SK-N-SH (cell line): ENCODE measurements around the gene PGF. TPM values are rescaled to one million over a fixed set of nuclear protein-coding genes. Genes with fewer than 3 reads are reported as not detected.

Source experiments
- CTCF ChIA-PET: fragments of 300-600, 350-600 bp; formaldehyde crosslinking; extraction: SDS; loops from one replicate; lab custom pipeline; 2021; lab: Yijun Ruan, JAX
- POLR2A ChIA-PET: fragments of 350-600 bp; sonication (Branson Sonifier 250); formaldehyde crosslinking; extraction: SDS; loops from one replicate; lab custom pipeline; 2020; ENCODE audit warnings: antibody characterized with exemption, inconsistent platforms; lab: Yijun Ruan, JAX
- DNase-seq: peaks from one replicate; pipeline ENCODE4 v3.0.0; 2012
- H2AFZ ChIP-seq: fragments of 200-600 bp; sonication (generic); 2 replicates; pipeline ENCODE4 v1.8.1; 2016; ENCODE audit warnings: antibody characterized with exemption, mild to moderate bottlenecking, low read depth
- H3F3A ChIP-seq: fragments of 200-600 bp; sonication (generic); replicated peaks from 2 replicates; pipeline ENCODE3; 2016; ENCODE audit warnings: antibody characterized with exemption, mild to moderate bottlenecking; ENCODE audit not compliant: insufficient read depth
- H3K27ac ChIP-seq, 2 experiments: fragments of 200-500 bp in 1 of 2; fragments of 200-600 bp in 1 of 2; sonication (Bioruptor generic) in 1 of 2; sonication (generic), shearing (Covaris generic) in 1 of 2; 2 replicates each; pipeline versions ENCODE4 v1.5.1 to v1.6.1; 2014 to 2016; ENCODE audit warnings: low read depth in 2 of 2, inconsistent platforms in 1 of 2, low read length in 1 of 2, mild to moderate bottlenecking in 1 of 2, mixed read lengths in 1 of 2
- H3K27me3 ChIP-seq: fragments of 200-600 bp; sonication (generic), shearing (Covaris generic); 2 replicates; pipeline ENCODE4 v1.6.1; 2016; ENCODE audit warnings: mixed run types; ENCODE audit not compliant: insufficient read depth
- H3K36me3 ChIP-seq, 2 experiments: fragments of 200-500 bp in 1 of 2; fragments of 200-600 bp in 1 of 2; sonication (Bioruptor generic) in 1 of 2; sonication (generic) in 1 of 2; replicated peaks in 1 of 2; 2 replicates each; pipeline versions ENCODE3 to v1.5.1; 2014 to 2016; ENCODE audit warnings: low read length in 1 of 2, mild to moderate bottlenecking in 1 of 2; ENCODE audit not compliant: insufficient read depth in 2 of 2, control insufficient read depth in 1 of 2
- H3K4me1 ChIP-seq, 2 experiments: fragments of 200-500 bp in 1 of 2; fragments of 200-600 bp in 1 of 2; sonication (Bioruptor generic) in 1 of 2; sonication (generic), shearing (Covaris generic) in 1 of 2; 2 replicates each; pipeline versions ENCODE4 v1.5.1 to v1.6.1; 2014 to 2016; ENCODE audit warnings: low read depth in 1 of 2, low read length in 1 of 2, mixed run types in 1 of 2; ENCODE audit not compliant: insufficient read depth in 2 of 2, control insufficient read depth in 1 of 2
- H3K4me2 ChIP-seq: fragments of 200-600 bp; sonication (generic), shearing (Covaris generic); 2 replicates; pipeline ENCODE4 v1.6.1; 2017; ENCODE audit warnings: mixed run types
- H3K4me3 ChIP-seq, 2 experiments: fragments of 200-500 bp in 1 of 2; fragments of 200-600 bp in 1 of 2; sonication (Bioruptor generic) in 1 of 2; sonication (generic), shearing (Covaris generic) in 1 of 2; 2 replicates each; pipeline versions ENCODE4 v1.5.1 to v1.8.1; 2014 to 2016; ENCODE audit warnings: low read depth in 2 of 2, inconsistent platforms in 1 of 2, low read length in 1 of 2, mild to moderate bottlenecking in 1 of 2, mixed read lengths in 1 of 2, moderate library complexity in 1 of 2
- H3K79me2 ChIP-seq: fragments of 200-600 bp; sonication (generic); 2 replicates; pipeline ENCODE4 v1.8.1; 2017; ENCODE audit warnings: mild to moderate bottlenecking; ENCODE audit not compliant: insufficient read depth
- H3K9ac ChIP-seq: fragments of 200-600 bp; sonication (generic); 2 replicates; pipeline ENCODE4 v1.6.1; 2017; ENCODE audit warnings: mixed run types
- H3K9me2 ChIP-seq: fragments of 200-600 bp; sonication (generic); 2 replicates; pipeline ENCODE4 v1.6.1; 2017; ENCODE audit warnings: mixed run types
- H3K9me3 ChIP-seq: fragments of 200-600 bp; sonication (generic); 2 replicates; pipeline ENCODE4 v1.6.1; 2017; ENCODE audit warnings: mixed run types, mild to moderate bottlenecking, moderate library complexity
- H4K20me1 ChIP-seq: fragments of 200-600 bp; sonication (generic); 2 replicates; pipeline ENCODE4 v1.6.1; 2017; ENCODE audit warnings: mild to moderate bottlenecking, mixed run types; ENCODE audit not compliant: insufficient read depth
- CHD2 ChIP-seq: fragments of 150-350 bp; IDR thresholded peaks from 2 replicates; pipeline ENCODE4 v1.6.1; 2018; ENCODE audit warnings: low read length; ENCODE audit not compliant: partially characterized antibody
- EZH2phosphoT487 ChIP-seq: fragments of 200-600 bp; sonication (generic); IDR thresholded peaks from 2 replicates; pipeline ENCODE4 v1.6.1; 2017; ENCODE audit warnings: low read depth, mixed run types, mild to moderate bottlenecking, antibody characterized with exemption, moderate library complexity, borderline replicate concordance
- FOXM1 ChIP-seq: IDR thresholded peaks from 2 replicates; pipeline ENCODE4 v1.4.0; 2012; ENCODE audit warnings: low read depth, mild to moderate bottlenecking
- GATA2 ChIP-seq: sonication (generic); formaldehyde crosslinking; IDR thresholded peaks from 2 replicates; pipeline ENCODE4 v1.5.0; 2020; ENCODE audit warnings: mild to moderate bottlenecking, missing genetic modification reagents
- JUND ChIP-seq: IDR thresholded peaks from 2 replicates; pipeline ENCODE4 v1.4.0; 2012
- MXI1 ChIP-seq: IDR thresholded peaks from 2 replicates; pipeline ENCODE4 v1.6.1; 2012; ENCODE audit warnings: mild to moderate bottlenecking, low read depth, low read length, improper control_type of control experiment
- NRF1 ChIP-seq: IDR thresholded peaks from 2 replicates; pipeline ENCODE4 v1.6.1; 2012; ENCODE audit warnings: low read depth, mild to moderate bottlenecking, low read length
- POLR2AphosphoS5 ChIP-seq: IDR thresholded peaks from 2 replicates; pipeline ENCODE4 v1.6.1; 2012; ENCODE audit warnings: low read depth, low read length
- RCOR1 ChIP-seq: fragments of 150-350 bp; IDR thresholded peaks from 2 replicates; pipeline ENCODE4 v1.6.1; 2017; ENCODE audit warnings: antibody characterized with exemption, low read length
- RFX5 ChIP-seq: IDR thresholded peaks from 2 replicates; pipeline ENCODE4 v1.6.1; 2012; ENCODE audit warnings: mild to moderate bottlenecking, improper control_type of control experiment, low read length
- RXRA ChIP-seq: IDR thresholded peaks from 2 replicates; pipeline ENCODE4 v1.4.0; 2012; ENCODE audit warnings: low read depth, mild to moderate bottlenecking, borderline replicate concordance
- SIN3A ChIP-seq: IDR thresholded peaks from 2 replicates; pipeline ENCODE4 v1.6.1; 2012; ENCODE audit warnings: low read depth, mild to moderate bottlenecking, low read length, moderate library complexity, borderline replicate concordance
- SMC3 ChIP-seq: IDR thresholded peaks from 2 replicates; pipeline ENCODE4 v1.6.1; 2012; ENCODE audit warnings: low read depth, low read length, improper control_type of control experiment
- TAF1 ChIP-seq: IDR thresholded peaks from 2 replicates; pipeline ENCODE4 v1.6.1; 2012; ENCODE audit warnings: low read depth, mild to moderate bottlenecking, low read length, moderate library complexity, borderline replicate concordance
- TCF12 ChIP-seq: IDR thresholded peaks from 2 replicates; pipeline ENCODE4 v1.4.0; 2012
- WGBS: methylation state at CpG from one replicate; pipeline ENCODE4 v1.1.6; 2017; ENCODE audit warnings: low lambda C conversion rate; 5-methylcytosine and 5-hydroxymethylcytosine counted together
- polyA plus RNA-seq, 3 experiments: library from polyadenylated mRNA; depleted of rRNA; stranded (reverse); fragments of >200 nt; gene quantifications; 2 replicates each; pipeline ENCODE4 v1.2.3, GENCODE V29; 2012
- TF ChIP-seq, protein P1 (sequence below): fragments of 200-600 bp; sonication (generic); IDR thresholded peaks from 2 replicates; pipeline ENCODE4 v1.6.1; 2017; ENCODE audit warnings: antibody characterized with exemption, mild to moderate bottlenecking, moderate library complexity
- TF ChIP-seq, protein P2 (sequence below): IDR thresholded peaks from 2 replicates; pipeline ENCODE4 v1.4.0; 2012; ENCODE audit warnings: low read depth, borderline replicate concordance
- TF ChIP-seq, protein P3 (sequence below): IDR thresholded peaks from 2 replicates; pipeline ENCODE4 v1.4.0; 2012; ENCODE audit warnings: low read depth, borderline replicate concordance
- TF ChIP-seq, protein P4 (sequence below): IDR thresholded peaks from 2 replicates; pipeline ENCODE4 v1.4.0; 2012; ENCODE audit warnings: low read depth

The PGF gene
- polyA plus RNA-seq, 1 of the 3 experiments (the other 2 are of a cell fraction) = 4.4 TPM

DNA sequence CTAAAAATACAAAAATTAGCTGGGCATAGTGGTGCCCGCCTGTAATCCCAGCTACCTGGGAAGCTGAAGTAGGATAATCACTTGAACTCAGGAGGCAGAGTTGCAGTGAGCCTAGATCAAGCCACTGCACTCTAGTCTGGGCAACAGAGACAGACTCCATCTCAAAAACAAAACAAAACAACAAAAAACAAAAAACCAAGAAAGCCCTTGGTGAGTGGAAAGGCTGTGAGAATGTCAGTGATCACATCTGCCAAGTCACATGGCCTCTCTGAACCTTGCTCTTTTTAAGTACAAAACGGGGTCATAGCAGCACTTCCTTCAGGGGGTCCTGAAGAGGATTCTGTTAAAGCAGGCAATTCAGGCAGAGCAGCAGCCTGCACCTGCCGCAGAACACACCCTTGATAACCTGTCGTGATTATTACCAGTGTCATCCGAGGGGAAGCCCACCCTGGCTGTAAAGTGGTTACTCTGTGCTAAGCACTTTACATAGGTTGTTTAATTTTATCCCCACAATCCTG is 41.9 kb downstream of the PGF start:
- Histone ChIP-seq H3K4me3 (no peak overlapping the region), H3K9ac (no peak overlapping the region), H3K4me1 (no peaks in the 10 kb centered on the region; a peak in 1 of 4 replicates), H3K27me3 (no peaks in the 10 kb centered on the region), H3K36me3 (no peaks in the 10 kb centered on the region), H3K79me2 (no peaks in the 10 kb centered on the region), H3F3A (peaks cover 2% of the 10 kb centered on the region), H2AFZ (no peak overlapping the region), H3K4me2 (no peak overlapping the region), H3K9me2 (no peaks in the 10 kb centered on the region), H4K20me1 (no peaks in the 10 kb centered on the region), H3K9me3 (no peaks in the 10 kb centered on the region), H3K27ac (no peak overlapping the region)
- ChIA-PET POLR2A (no interaction called here), CTCF (interaction anchor here (1.2 to 26.0 kb wide), 3 partner anchors 9 to 175 kb away, joined by 3 to 537 read pairs (median 24); no protein-coding TSS in a partner anchor)
- 62% methylated on average over 5 of the region's 5 CpGs for WGBS
- no peak for DNase-seq
- TF ChIP-seq NRF1 = no peak
- TF ChIP-seq MXI1 = no peak
- TF ChIP-seq, protein P1, sequence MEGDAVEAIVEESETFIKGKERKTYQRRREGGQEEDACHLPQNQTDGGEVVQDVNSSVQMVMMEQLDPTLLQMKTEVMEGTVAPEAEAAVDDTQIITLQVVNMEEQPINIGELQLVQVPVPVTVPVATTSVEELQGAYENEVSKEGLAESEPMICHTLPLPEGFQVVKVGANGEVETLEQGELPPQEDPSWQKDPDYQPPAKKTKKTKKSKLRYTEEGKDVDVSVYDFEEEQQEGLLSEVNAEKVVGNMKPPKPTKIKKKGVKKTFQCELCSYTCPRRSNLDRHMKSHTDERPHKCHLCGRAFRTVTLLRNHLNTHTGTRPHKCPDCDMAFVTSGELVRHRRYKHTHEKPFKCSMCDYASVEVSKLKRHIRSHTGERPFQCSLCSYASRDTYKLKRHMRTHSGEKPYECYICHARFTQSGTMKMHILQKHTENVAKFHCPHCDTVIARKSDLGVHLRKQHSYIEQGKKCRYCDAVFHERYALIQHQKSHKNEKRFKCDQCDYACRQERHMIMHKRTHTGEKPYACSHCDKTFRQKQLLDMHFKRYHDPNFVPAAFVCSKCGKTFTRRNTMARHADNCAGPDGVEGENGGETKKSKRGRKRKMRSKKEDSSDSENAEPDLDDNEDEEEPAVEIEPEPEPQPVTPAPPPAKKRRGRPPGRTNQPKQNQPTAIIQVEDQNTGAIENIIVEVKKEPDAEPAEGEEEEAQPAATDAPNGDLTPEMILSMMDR = no peak
- TF ChIP-seq, protein P2, sequence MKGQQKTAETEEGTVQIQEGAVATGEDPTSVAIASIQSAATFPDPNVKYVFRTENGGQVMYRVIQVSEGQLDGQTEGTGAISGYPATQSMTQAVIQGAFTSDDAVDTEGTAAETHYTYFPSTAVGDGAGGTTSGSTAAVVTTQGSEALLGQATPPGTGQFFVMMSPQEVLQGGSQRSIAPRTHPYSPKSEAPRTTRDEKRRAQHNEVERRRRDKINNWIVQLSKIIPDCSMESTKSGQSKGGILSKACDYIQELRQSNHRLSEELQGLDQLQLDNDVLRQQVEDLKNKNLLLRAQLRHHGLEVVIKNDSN = no peak
- TF ChIP-seq, protein P3, sequence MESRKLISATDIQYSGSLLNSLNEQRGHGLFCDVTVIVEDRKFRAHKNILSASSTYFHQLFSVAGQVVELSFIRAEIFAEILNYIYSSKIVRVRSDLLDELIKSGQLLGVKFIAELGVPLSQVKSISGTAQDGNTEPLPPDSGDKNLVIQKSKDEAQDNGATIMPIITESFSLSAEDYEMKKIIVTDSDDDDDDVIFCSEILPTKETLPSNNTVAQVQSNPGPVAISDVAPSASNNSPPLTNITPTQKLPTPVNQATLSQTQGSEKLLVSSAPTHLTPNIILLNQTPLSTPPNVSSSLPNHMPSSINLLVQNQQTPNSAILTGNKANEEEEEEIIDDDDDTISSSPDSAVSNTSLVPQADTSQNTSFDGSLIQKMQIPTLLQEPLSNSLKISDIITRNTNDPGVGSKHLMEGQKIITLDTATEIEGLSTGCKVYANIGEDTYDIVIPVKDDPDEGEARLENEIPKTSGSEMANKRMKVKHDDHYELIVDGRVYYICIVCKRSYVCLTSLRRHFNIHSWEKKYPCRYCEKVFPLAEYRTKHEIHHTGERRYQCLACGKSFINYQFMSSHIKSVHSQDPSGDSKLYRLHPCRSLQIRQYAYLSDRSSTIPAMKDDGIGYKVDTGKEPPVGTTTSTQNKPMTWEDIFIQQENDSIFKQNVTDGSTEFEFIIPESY = no peak
- no peak for TF ChIP-seq JUND
- TF ChIP-seq RXRA = no peak
- TF ChIP-seq SMC3 = no peak
- no peak for TF ChIP-seq POLR2AphosphoS5
- no peak for TF ChIP-seq RFX5
- TF ChIP-seq CHD2 = no peak
- TF ChIP-seq TAF1 = no peak
- TF ChIP-seq GATA2 (CRISPR knock-in tag) = no peak
- TF ChIP-seq RCOR1 = no peak
- TF ChIP-seq, protein P4, sequence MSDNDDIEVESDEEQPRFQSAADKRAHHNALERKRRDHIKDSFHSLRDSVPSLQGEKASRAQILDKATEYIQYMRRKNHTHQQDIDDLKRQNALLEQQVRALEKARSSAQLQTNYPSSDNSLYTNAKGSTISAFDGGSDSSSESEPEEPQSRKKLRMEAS = no peak
- TF ChIP-seq FOXM1 = no peak
- no peak for TF ChIP-seq SIN3A
- TF ChIP-seq TCF12 = no peak
- no peak for TF ChIP-seq EZH2phosphoT487
